Measurements from ENCODE around the gene CRADD. TPM values are rescaled to one million over a fixed set of nuclear protein-coding genes. Genes with fewer than 3 reads are reported as not detected.
"Not testable (repeated sequence)": the region's sequence is repeated elsewhere in the genome, so short reads cannot be mapped to it uniquely, and the experiment has no call there.

Gene CRADD
- total and polyA plus RNA-seq, 2 donors (not counting 1 experiment from before 2014, with no cell fraction given) = 5.8 to 15.1 TPM

DNA sequence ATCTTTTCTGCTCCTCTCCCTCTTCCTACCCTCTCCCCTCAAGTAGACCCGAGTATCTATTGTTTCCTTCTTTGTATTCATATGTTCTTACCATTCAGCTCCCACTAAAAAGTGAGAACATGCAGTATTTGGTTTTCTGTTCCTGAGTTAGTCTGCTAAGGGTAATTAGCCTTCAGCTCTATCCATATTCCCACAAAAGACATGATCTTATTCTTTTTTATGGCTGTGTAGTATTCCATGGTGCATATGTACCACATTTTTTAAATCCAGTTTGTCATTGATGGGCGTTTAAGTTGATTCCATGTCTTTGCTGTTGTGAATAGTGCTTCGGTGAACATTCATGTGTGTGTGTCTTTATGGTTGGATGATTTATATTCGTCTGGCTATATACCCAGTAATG is 32.2 kb downstream of the CRADD start:
- Histone ChIP-seq H3K27me3 (replicated peaks in 1 of 4; ENCODE audit: control extremely low read depth in 1 of 4, control insufficient read depth in 3 of 4, insufficient read depth in 4 of 4, low read length in 3 of 4) (no peaks in the 10 kb centered on the region), H3K27ac (ENCODE audit: low read length in 2 of 2) (no peak overlapping the region), H3K9me3 (ENCODE audit: control extremely low read depth in 1 of 3, control insufficient read depth in 2 of 3, insufficient read depth in 1 of 3, low read length in 2 of 3) (peaks cover 0 to 7% (median 6%) of the 10 kb centered on the region in 3 donors), H4K20me1 (ENCODE audit: control insufficient read depth, insufficient read depth, low read length, poor library complexity, severe bottlenecking) (no peaks in the 10 kb centered on the region), H3K79me2 (ENCODE audit: control insufficient read depth, insufficient read depth, low read length) (peaks cover 17% of the 10 kb centered on the region), H3K4me1 (ENCODE audit: control insufficient read depth in 2 of 2, insufficient read depth in 2 of 2, low read length in 2 of 2) (no peaks in the 10 kb centered on the region), H3K36me3 (replicated peaks in 1 of 2; ENCODE audit: control extremely low read depth in 1 of 2, control insufficient read depth in 1 of 2, extremely low read depth in 1 of 2, insufficient read depth in 2 of 2, low read length in 1 of 2) (no peaks in the 10 kb centered on the region), H3K4me2 (replicated peaks; ENCODE audit: low read depth, low read length, poor library complexity, severe bottlenecking) (no peak overlapping the region), H3K9ac (ENCODE audit: low read length) (no peak overlapping the region), H3K4me3 (ENCODE audit: control extremely low read depth in 1 of 5, extremely low read depth in 1 of 5, insufficient read depth in 1 of 5, low read depth in 2 of 5, low read length in 4 of 5) (no peak overlapping the region), H2AFZ (ENCODE audit: insufficient read depth, low read depth, low read length, poor library complexity, severe bottlenecking) (no peak overlapping the region)
- Mint-ChIP-seq H3K4me1 (peaks cover 5% of the 10 kb centered on the region), H3K4me3 (no peak overlapping the region), H3K9me3 (ENCODE audit: insufficient read depth) (peaks cover 8% of the 10 kb centered on the region), H3K27me3 (no peaks in the 10 kb centered on the region), H3K27ac (no peak overlapping the region)
- no peak for DNase-seq
- TF ChIP-seq, protein P1, sequence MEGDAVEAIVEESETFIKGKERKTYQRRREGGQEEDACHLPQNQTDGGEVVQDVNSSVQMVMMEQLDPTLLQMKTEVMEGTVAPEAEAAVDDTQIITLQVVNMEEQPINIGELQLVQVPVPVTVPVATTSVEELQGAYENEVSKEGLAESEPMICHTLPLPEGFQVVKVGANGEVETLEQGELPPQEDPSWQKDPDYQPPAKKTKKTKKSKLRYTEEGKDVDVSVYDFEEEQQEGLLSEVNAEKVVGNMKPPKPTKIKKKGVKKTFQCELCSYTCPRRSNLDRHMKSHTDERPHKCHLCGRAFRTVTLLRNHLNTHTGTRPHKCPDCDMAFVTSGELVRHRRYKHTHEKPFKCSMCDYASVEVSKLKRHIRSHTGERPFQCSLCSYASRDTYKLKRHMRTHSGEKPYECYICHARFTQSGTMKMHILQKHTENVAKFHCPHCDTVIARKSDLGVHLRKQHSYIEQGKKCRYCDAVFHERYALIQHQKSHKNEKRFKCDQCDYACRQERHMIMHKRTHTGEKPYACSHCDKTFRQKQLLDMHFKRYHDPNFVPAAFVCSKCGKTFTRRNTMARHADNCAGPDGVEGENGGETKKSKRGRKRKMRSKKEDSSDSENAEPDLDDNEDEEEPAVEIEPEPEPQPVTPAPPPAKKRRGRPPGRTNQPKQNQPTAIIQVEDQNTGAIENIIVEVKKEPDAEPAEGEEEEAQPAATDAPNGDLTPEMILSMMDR (IDR thresholded peaks at IDR 0.05) = no peak
- TF ChIP-seq EZH2 (IDR thresholded peaks at IDR 0.05; ENCODE audit: borderline replicate concordance, insufficient read depth, low read depth, low read length, poor library complexity, severe bottlenecking) = no peak
- CTCF ChIA-PET = no interaction called here
- no peak for ATAC-seq (ENCODE audit: low read depth)
- WGBS (ENCODE audit: insufficient coverage) = 100% methylated on average over 2 of the region's 4 CpGs
- POLR2A ChIA-PET = no interaction called here
- intact Hi-C loops (cut with micrococcal nuclease) = no loop called here

DNA sequence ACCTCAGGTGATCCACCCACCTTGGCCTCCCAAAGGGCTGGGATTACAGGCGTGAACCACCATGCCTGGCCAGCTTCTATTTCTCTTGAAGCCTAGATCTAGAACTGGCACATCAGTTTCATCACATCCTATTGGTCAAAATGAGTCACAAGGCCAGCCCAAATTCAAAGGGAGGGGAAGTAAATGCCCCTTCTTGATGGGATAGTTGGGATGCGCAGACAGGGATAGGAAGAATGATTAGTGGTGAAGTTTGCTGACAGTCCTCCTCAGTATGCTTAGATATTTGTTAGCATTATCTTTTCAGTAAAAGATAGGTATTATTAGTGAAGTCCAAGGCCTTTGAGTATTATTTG is 33.4 kb downstream of the CRADD start:
- POLR2A ChIA-PET = no interaction called here
- Histone ChIP-seq H3K36me3 (replicated peaks in 1 of 2; ENCODE audit: control extremely low read depth in 1 of 2, control insufficient read depth in 1 of 2, extremely low read depth in 1 of 2, insufficient read depth in 2 of 2, low read length in 1 of 2) (no peaks in the 10 kb centered on the region), H3K9ac (ENCODE audit: low read length) (no peak overlapping the region), H2AFZ (ENCODE audit: insufficient read depth, low read depth, low read length, poor library complexity, severe bottlenecking) (no peak overlapping the region), H3K27me3 (replicated peaks in 1 of 4; ENCODE audit: control extremely low read depth in 1 of 4, control insufficient read depth in 3 of 4, insufficient read depth in 4 of 4, low read length in 3 of 4) (no peaks in the 10 kb centered on the region), H3K4me1 (ENCODE audit: control insufficient read depth in 2 of 2, insufficient read depth in 2 of 2, low read length in 2 of 2) (no peaks in the 10 kb centered on the region), H3K4me2 (replicated peaks; ENCODE audit: low read depth, low read length, poor library complexity, severe bottlenecking) (no peak overlapping the region), H4K20me1 (ENCODE audit: control insufficient read depth, insufficient read depth, low read length, poor library complexity, severe bottlenecking) (no peaks in the 10 kb centered on the region), H3K4me3 (ENCODE audit: control extremely low read depth in 1 of 5, extremely low read depth in 1 of 5, insufficient read depth in 1 of 5, low read depth in 2 of 5, low read length in 4 of 5) (no peak overlapping the region), H3K79me2 (ENCODE audit: control insufficient read depth, insufficient read depth, low read length) (peaks cover 17% of the 10 kb centered on the region), H3K9me3 (ENCODE audit: control extremely low read depth in 1 of 3, control insufficient read depth in 2 of 3, insufficient read depth in 1 of 3, low read length in 2 of 3) (peaks cover 0 to 7% (median 6%) of the 10 kb centered on the region in 3 donors), H3K27ac (ENCODE audit: low read length in 2 of 2) (no peak overlapping the region)
- DNase-seq = no peak
- ATAC-seq (ENCODE audit: low read depth) = no peak
- intact Hi-C loops (cut with micrococcal nuclease) = no loop called here
- no peaks in the 10 kb centered on the region for H3K4me1 Mint-ChIP-seq
- no peak for TF ChIP-seq EZH2 (IDR thresholded peaks at IDR 0.05; ENCODE audit: borderline replicate concordance, insufficient read depth, low read depth, low read length, poor library complexity, severe bottlenecking)
- TF ChIP-seq, protein P1 (IDR thresholded peaks at IDR 0.05) = no peak
- H3K4me3 Mint-ChIP-seq = no peak overlapping the region
- no peak overlapping the region for H3K27ac Mint-ChIP-seq
- H3K27me3 Mint-ChIP-seq = no peaks in the 10 kb centered on the region
- peaks cover 8% of the 10 kb centered on the region for H3K9me3 Mint-ChIP-seq (ENCODE audit: insufficient read depth)
- WGBS (ENCODE audit: insufficient coverage) = 100% methylated on average over 2 of the region's 2 CpGs
- CTCF ChIA-PET = no interaction called here

DNA sequence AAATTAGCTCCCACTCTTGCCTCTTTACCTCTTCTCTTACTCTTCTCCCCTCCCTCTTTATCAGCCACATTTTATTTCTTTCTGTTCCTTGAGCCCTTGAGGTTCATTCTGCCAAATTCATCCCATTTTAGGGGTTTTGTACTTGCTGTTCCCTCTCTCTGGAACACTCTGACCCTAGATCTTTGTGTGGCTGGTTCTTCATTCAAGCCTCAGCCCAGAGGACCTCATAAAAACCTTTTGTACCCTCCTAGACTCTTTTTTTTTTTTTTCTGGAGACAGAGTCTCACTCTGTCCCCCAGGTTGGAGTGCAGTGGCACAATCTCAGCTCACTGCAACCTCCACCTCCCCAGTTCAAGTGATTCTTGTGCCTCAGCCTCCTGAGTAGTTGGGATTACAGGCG is 34.3 kb downstream of the CRADD start:
- H3K4me3 ChIP-seq (ENCODE audit: control extremely low read depth in 1 of 5, extremely low read depth in 1 of 5, insufficient read depth in 1 of 5, low read depth in 2 of 5, low read length in 4 of 5); H3K4me1 ChIP-seq (ENCODE audit: control insufficient read depth in 2 of 2, insufficient read depth in 2 of 2, low read length in 2 of 2); intact Hi-C loops (cut with micrococcal nuclease); H3K4me2 ChIP-seq (replicated peaks; ENCODE audit: low read depth, low read length, poor library complexity, severe bottlenecking); H3K27ac ChIP-seq (ENCODE audit: low read length in 2 of 2); ATAC-seq (ENCODE audit: low read depth); H3K27me3 ChIP-seq (replicated peaks in 1 of 4; ENCODE audit: control extremely low read depth in 1 of 4, control insufficient read depth in 3 of 4, insufficient read depth in 4 of 4, low read length in 3 of 4); CTCF ChIA-PET; POLR2A ChIA-PET; H3K9me3 Mint-ChIP-seq (ENCODE audit: insufficient read depth); H2AFZ ChIP-seq (ENCODE audit: insufficient read depth, low read depth, low read length, poor library complexity, severe bottlenecking); H3K9me3 ChIP-seq (ENCODE audit: control extremely low read depth in 1 of 3, control insufficient read depth in 2 of 3, insufficient read depth in 1 of 3, low read length in 2 of 3); H3K4me1 Mint-ChIP-seq; H3K36me3 ChIP-seq (replicated peaks in 1 of 2; ENCODE audit: control extremely low read depth in 1 of 2, control insufficient read depth in 1 of 2, extremely low read depth in 1 of 2, insufficient read depth in 2 of 2, low read length in 1 of 2); DNase-seq; H3K9ac ChIP-seq (ENCODE audit: low read length); H3K27me3 Mint-ChIP-seq; H3K4me3 Mint-ChIP-seq; H4K20me1 ChIP-seq (ENCODE audit: control insufficient read depth, insufficient read depth, low read length, poor library complexity, severe bottlenecking); H3K27ac Mint-ChIP-seq: not testable (repeated sequence)
- H3K79me2 ChIP-seq (ENCODE audit: control insufficient read depth, insufficient read depth, low read length) = peaks cover 17% of the 10 kb centered on the region
- 100% methylated on average over 1 of the region's 1 CpG for WGBS (ENCODE audit: insufficient coverage)
